ENCODE results near the gene EPHA2.
"Not testable (repeated sequence)": the region's sequence is repeated elsewhere in the genome, so short reads cannot be mapped to it uniquely, and the experiment has no call there.

The EPHA2 gene

DNA sequence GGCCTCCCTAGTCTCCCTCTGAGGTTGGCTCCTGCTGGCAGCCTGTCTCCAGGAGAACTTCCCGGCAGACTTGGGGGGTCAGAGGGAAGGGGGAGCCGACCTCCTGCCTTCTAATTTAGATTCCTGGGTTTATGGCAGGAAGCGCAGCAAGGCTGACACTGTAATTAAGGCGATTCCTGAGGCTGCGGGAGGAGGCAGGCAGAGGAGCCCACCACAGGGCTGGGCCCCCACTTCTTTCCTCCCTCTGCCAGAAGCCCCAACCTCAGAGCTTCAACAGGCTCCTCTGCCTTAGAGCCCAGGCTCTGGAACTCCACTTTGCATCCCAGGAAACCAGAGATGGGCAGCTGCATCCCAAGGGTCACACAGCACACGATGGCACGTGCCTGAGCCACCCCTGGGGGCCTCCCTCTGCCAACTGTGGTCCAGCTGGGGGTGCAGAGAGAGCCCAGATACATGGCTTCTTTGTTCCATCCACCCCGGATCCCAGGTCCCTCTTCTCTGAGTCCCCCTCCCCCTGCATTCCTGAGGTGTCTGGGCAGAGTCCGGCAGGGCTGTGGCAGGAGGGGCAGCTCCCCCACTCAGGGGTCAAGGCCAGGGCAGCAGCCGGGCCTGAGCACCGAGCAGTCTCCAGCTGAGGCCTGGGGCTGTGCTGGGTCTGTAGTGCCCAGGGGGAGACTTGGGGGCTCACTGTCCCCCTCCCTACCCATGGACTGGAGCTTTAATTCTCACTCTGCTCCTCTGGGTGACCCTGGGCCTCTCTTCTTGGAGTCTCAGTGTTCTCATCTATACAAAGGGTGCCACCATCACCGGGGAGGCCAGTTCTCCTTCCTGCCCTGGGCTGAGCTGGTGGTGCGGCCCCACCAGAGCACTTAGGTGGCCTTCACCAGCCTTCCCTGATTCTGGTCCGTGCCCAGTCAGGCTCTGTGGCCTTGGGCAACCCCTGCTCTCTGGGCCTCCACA lies 43.0 kb downstream of the EPHA2 start:
- DNase-seq, result no peak
- Histone ChIP-seq H3K27me3 (replicated peaks; ENCODE audit: control insufficient read depth, insufficient read depth, low read length, poor library complexity, severe bottlenecking) (no peaks in the 10 kb centered on the region), H3K27ac (ENCODE audit: insufficient read depth, low read length, poor library complexity, severe bottlenecking) (no peak overlapping the region), H3K4me3 (ENCODE audit: insufficient read depth, low read depth, low read length, poor library complexity, severe bottlenecking) (no peak overlapping the region), H3K9me3 (ENCODE audit: control insufficient read depth, low read length) (no peaks in the 10 kb centered on the region), H3K4me1 (ENCODE audit: control insufficient read depth, insufficient read depth, low read length, poor library complexity, severe bottlenecking) (no peaks in the 10 kb centered on the region), H3K36me3 (ENCODE audit: control insufficient read depth, insufficient read depth, low read length) (no peaks in the 10 kb centered on the region)

DNA sequence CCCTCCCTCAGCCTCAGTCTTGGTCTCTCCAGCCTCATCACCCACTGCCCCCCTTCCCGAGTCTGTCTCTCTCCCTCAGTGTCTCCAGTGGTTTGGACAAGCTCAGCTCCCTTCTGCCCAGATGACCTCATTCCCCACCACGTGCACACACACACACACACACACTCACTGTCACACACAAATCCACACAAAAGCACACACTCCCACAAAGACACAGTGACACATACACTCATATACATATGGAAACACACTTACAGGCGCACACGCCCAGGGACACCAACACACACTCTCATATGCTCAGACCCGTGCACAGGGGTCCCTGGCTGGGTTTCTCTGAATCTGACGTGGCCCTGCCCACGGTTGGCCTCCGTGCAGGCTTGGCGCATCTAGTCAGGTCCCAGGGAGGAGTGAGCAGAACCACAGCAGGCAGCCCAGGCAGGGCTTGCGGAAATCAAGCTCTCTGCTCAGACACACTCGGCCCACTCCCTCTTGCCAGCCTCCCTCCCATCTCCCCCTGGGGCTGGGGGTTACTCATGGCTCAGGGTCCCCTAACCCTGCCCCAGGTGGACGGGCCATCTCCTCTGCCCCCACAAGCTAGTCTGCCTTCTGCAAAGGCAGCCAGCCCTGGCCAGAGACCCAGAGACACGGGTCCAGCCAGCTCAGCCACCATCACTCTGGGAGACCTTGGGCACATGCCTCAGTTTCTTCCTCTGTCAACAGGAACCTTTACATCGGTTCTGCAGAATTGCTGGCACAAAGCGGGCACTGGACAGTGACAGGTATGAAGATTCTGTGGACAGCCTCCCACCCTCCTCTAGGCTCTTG lies 43.9 kb downstream of the EPHA2 start:
- DNase-seq, result no peak
- H3K27me3 ChIP-seq (replicated peaks; ENCODE audit: control insufficient read depth, insufficient read depth, low read length, poor library complexity, severe bottlenecking), result no peaks in the 10 kb centered on the region
- H3K4me1 ChIP-seq (ENCODE audit: control insufficient read depth, insufficient read depth, low read length, poor library complexity, severe bottlenecking), result no peaks in the 10 kb centered on the region
- H3K4me3 ChIP-seq (ENCODE audit: insufficient read depth, low read depth, low read length, poor library complexity, severe bottlenecking), result no peak overlapping the region
- no peaks in the 10 kb centered on the region for H3K9me3 ChIP-seq (ENCODE audit: control insufficient read depth, low read length)
- no peak overlapping the region for H3K27ac ChIP-seq (ENCODE audit: insufficient read depth, low read length, poor library complexity, severe bottlenecking)
- H3K36me3 ChIP-seq (ENCODE audit: control insufficient read depth, insufficient read depth, low read length), result no peaks in the 10 kb centered on the region

DNA sequence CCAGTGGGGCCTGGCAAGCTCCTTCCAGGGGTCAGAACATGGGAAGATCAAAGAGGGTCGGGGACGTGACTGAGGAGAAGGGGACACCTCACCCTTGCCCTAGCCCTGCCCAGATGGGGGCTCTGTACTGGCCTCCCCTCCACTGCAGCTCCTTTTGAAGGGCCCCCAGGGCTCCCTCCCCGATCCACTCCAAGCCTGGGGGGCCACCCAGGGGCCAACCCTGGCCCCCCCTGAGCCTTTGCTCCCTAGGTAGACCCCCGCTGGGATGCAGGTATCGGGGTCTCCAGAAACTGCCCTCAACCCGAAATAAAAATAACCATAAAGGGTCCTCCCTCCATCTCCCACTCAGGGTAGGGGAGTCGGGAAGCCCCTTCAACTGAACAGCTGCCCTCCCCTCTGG lies 45.0 kb downstream of the EPHA2 start:
- Histone ChIP-seq H3K27ac (ENCODE audit: insufficient read depth, low read length, poor library complexity, severe bottlenecking) (no peak overlapping the region), H3K4me1 (ENCODE audit: control insufficient read depth, insufficient read depth, low read length, poor library complexity, severe bottlenecking) (no peaks in the 10 kb centered on the region), H3K4me3 (ENCODE audit: insufficient read depth, low read depth, low read length, poor library complexity, severe bottlenecking) (no peak overlapping the region), H3K27me3 (replicated peaks; ENCODE audit: control insufficient read depth, insufficient read depth, low read length, poor library complexity, severe bottlenecking) (no peaks in the 10 kb centered on the region), H3K9me3 (ENCODE audit: control insufficient read depth, low read length) (no peaks in the 10 kb centered on the region), H3K36me3 (ENCODE audit: control insufficient read depth, insufficient read depth, low read length) (no peaks in the 10 kb centered on the region)
- DNase-seq, result no peak

DNA sequence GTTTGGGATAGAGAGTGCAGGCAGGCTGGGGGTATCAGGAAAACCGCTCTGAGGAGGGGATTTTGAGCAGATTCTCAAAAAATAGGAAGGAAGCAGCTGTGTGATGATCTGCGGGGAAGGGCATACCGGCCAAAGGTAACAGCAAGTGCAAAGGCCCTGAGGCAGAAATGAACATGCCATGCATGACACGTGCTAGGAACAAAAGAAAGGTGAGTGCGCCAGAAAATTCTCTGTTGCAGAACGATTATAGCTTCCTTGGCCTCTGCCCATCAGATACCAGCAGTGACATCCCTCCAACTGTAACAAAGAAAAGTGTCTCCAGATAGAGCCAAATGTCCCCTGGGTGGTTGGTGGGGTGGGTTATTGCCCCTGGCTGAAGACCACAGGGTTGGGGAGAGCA lies 45.4 kb downstream of the EPHA2 start:
- Histone ChIP-seq H3K9me3 (ENCODE audit: control insufficient read depth, low read length) (no peaks in the 10 kb centered on the region), H3K36me3 (ENCODE audit: control insufficient read depth, insufficient read depth, low read length) (no peaks in the 10 kb centered on the region), H3K27ac (ENCODE audit: insufficient read depth, low read length, poor library complexity, severe bottlenecking) (no peak overlapping the region), H3K4me1 (ENCODE audit: control insufficient read depth, insufficient read depth, low read length, poor library complexity, severe bottlenecking) (no peaks in the 10 kb centered on the region), H3K4me3 (ENCODE audit: insufficient read depth, low read depth, low read length, poor library complexity, severe bottlenecking) (no peak overlapping the region), H3K27me3 (replicated peaks; ENCODE audit: control insufficient read depth, insufficient read depth, low read length, poor library complexity, severe bottlenecking) (no peaks in the 10 kb centered on the region)
- DNase-seq, result no peak

DNA sequence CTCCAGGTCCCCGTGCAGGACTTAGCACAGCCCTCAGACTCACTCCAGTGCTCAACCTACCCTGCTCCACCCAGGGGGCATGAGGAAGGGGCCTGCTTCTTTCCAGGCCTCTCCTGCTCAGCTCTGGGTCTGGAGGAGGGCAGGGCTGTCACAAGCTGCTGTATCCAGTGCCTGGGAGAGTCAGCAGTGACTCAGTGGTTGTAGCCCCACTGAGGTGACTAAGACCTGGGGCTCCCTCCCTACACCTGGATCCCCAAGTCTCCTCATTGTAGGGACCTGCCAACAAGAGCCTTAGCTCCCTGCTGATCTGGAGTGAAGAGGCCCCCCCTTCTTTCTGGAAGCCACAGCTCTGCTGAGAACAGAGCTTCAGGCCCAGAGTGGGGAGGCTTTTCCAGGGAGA lies 46.3 kb downstream of the EPHA2 start:
- no peaks in the 10 kb centered on the region for H3K27me3 ChIP-seq (replicated peaks; ENCODE audit: control insufficient read depth, insufficient read depth, low read length, poor library complexity, severe bottlenecking)
- H3K36me3 ChIP-seq (ENCODE audit: control insufficient read depth, insufficient read depth, low read length), result no peaks in the 10 kb centered on the region
- H3K27ac ChIP-seq (ENCODE audit: insufficient read depth, low read length, poor library complexity, severe bottlenecking), result no peak overlapping the region
- H3K4me3 ChIP-seq (ENCODE audit: insufficient read depth, low read depth, low read length, poor library complexity, severe bottlenecking), result no peak overlapping the region
- no peaks in the 10 kb centered on the region for H3K4me1 ChIP-seq (ENCODE audit: control insufficient read depth, insufficient read depth, low read length, poor library complexity, severe bottlenecking)
- no peaks in the 10 kb centered on the region for H3K9me3 ChIP-seq (ENCODE audit: control insufficient read depth, low read length)
- DNase-seq, result no peak

DNA sequence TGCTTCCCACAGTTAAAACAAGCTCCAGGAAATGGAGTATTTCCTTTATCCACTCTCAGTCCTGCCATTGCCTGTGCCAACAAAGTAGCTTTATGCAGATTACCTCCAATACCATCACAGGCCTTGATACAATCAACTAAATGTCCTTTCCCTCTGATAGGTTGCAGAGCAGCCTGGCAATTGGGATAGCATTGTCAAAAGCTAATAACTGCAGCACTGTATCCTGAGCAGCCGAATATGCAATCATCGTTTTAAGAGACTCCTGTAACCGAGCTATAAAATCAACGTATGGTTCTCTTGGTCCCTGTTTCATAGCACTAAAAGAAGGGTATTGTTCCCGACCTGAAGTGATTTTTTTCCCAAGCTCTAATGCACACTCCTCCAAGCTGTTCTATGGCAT lies 48.8 kb downstream of the EPHA2 start:
- H3K27me3 ChIP-seq (replicated peaks; ENCODE audit: control insufficient read depth, insufficient read depth, low read length, poor library complexity, severe bottlenecking); H3K36me3 ChIP-seq (ENCODE audit: control insufficient read depth, insufficient read depth, low read length); H3K9me3 ChIP-seq (ENCODE audit: control insufficient read depth, low read length); H3K27ac ChIP-seq (ENCODE audit: insufficient read depth, low read length, poor library complexity, severe bottlenecking); H3K4me3 ChIP-seq (ENCODE audit: insufficient read depth, low read depth, low read length, poor library complexity, severe bottlenecking); H3K4me1 ChIP-seq (ENCODE audit: control insufficient read depth, insufficient read depth, low read length, poor library complexity, severe bottlenecking); DNase-seq: not testable (repeated sequence)

DNA sequence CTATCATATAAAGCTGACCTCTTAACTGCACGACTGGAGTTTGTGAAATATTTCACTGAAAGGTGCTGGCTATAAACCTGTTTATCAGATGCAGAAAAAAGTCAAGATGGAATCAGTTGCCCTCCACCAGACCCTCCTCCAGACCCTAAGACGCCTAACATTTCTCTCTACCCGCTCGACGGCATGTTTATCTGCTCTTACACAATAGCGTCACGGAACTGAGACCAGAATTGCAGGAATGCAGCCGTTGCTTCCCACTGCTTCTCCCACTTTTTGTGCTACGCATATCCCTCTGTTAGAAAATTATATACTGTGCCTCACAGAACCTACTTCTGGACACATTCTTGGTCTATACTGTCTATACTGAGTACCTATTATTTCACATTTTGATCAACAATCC lies 54.2 kb downstream of the EPHA2 start:
- H3K36me3 ChIP-seq (ENCODE audit: control insufficient read depth, insufficient read depth, low read length), result no peaks in the 10 kb centered on the region
- no peaks in the 10 kb centered on the region for H3K4me1 ChIP-seq (ENCODE audit: control insufficient read depth, insufficient read depth, low read length, poor library complexity, severe bottlenecking)
- H3K27ac ChIP-seq (ENCODE audit: insufficient read depth, low read length, poor library complexity, severe bottlenecking), result no peak overlapping the region
- H3K9me3 ChIP-seq (ENCODE audit: control insufficient read depth, low read length), result no peaks in the 10 kb centered on the region
- DNase-seq, result no peak
- no peaks in the 10 kb centered on the region for H3K27me3 ChIP-seq (replicated peaks; ENCODE audit: control insufficient read depth, insufficient read depth, low read length, poor library complexity, severe bottlenecking)
- no peak overlapping the region for H3K4me3 ChIP-seq (ENCODE audit: insufficient read depth, low read depth, low read length, poor library complexity, severe bottlenecking)

DNA sequence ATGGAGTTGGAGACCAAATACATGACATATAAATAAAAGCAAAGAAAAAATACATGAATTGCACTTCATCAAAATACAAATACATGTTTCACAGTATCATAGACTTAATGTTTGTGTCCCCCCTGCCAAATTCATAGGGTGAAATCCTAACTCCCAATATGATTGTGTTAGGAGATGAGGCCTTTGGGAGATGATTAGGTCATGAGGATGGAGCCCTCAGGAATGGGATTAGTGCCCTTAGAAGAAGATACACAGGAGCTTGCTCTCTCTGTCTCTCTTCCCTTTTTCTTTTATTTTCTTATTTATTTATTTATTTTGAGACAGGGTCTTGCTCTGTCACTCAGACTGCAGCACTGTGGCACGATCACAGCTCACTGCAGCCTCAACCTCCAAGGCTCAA lies 56.5 kb downstream of the EPHA2 start:
- H3K4me3 ChIP-seq (ENCODE audit: insufficient read depth, low read depth, low read length, poor library complexity, severe bottlenecking), result no peak overlapping the region
- H3K4me1 ChIP-seq (ENCODE audit: control insufficient read depth, insufficient read depth, low read length, poor library complexity, severe bottlenecking), result no peaks in the 10 kb centered on the region
- H3K27ac ChIP-seq (ENCODE audit: insufficient read depth, low read length, poor library complexity, severe bottlenecking), result no peak overlapping the region
- DNase-seq, result no peak
- H3K9me3 ChIP-seq (ENCODE audit: control insufficient read depth, low read length), result no peaks in the 10 kb centered on the region
- H3K27me3 ChIP-seq (replicated peaks; ENCODE audit: control insufficient read depth, insufficient read depth, low read length, poor library complexity, severe bottlenecking), result no peaks in the 10 kb centered on the region
- H3K36me3 ChIP-seq (ENCODE audit: control insufficient read depth, insufficient read depth, low read length), result no peaks in the 10 kb centered on the region

DNA sequence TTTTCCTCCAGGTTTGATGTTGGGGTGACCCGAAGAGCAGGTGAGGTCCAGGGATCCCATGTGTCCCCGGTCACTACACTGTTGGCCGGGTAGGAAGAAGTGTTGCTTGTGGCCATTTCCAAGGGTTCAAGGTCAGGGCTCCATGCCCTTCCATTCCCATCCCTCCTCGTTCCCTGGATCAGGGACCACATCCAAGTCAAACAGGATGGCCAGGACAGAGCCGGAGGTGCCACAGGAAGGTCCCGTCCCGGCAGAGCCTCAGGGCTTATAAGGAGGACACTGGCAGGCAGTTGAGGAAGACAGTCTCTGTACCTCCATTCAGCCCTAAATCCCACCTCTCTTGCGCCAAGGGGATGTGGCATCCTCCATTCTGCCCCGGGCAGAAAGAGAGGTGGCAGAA lies 60.4 kb downstream of the EPHA2 start:
- DNase-seq, result no peak
- H3K27ac ChIP-seq (ENCODE audit: insufficient read depth, low read length, poor library complexity, severe bottlenecking), result no peak overlapping the region
- no peaks in the 10 kb centered on the region for H3K36me3 ChIP-seq (ENCODE audit: control insufficient read depth, insufficient read depth, low read length)
- H3K9me3 ChIP-seq (ENCODE audit: control insufficient read depth, low read length), result no peaks in the 10 kb centered on the region
- no peak overlapping the region for H3K4me3 ChIP-seq (ENCODE audit: insufficient read depth, low read depth, low read length, poor library complexity, severe bottlenecking)
- H3K27me3 ChIP-seq (replicated peaks; ENCODE audit: control insufficient read depth, insufficient read depth, low read length, poor library complexity, severe bottlenecking), result no peaks in the 10 kb centered on the region
- no peaks in the 10 kb centered on the region for H3K4me1 ChIP-seq (ENCODE audit: control insufficient read depth, insufficient read depth, low read length, poor library complexity, severe bottlenecking)

All from effector memory CD4-positive, alpha-beta T cell (primary cell).